ENCODE measurements around the gene APOBEC3F.
"Not testable (repeated sequence)": the region's sequence is repeated elsewhere in the genome, so short reads cannot be mapped to it uniquely, and the experiment has no call there.

Gene APOBEC3F

DNA sequence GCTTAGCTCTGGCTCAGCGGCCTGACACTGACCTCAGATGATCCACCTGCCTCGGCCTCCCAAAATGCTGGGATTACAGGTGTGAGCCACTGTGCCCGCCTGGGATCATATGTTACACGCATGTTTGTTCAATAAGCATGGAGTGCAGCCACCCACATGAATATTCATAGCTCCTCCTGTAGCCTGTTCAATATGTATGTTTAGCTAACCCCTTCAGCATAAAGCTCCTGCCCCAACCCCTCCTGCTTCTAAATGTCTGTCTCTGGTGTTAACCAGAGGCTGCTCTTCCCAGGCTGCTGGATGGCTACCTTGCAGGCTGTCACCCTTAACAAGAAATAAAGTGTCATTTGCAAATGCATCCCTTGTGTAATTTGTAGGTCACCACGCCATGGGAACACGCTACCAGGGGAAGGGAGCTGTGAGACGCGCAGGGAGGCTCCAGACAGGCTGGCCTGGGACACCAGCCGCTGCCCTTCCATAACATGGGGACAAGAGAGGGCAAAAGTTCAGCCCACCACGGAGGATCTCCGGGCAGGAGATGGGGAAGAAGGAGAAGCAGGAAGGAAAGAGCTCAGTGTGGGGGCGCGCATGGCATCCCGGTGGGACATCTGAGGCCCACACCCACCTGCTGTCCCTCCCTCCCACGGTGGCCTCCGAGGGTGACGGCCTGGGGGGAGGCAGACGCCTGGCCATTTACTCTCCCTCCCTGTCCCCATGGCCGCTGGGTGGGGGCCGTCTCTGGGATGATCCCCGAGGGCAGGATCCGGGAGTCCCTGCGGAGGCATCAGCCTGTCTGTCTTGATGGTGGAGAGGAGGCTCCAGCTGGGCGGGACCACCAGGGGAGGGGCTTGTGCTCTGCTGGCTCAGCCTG lies 35.7 kb downstream of the APOBEC3F start:
- DNase-seq, result not testable (repeated sequence)

DNA sequence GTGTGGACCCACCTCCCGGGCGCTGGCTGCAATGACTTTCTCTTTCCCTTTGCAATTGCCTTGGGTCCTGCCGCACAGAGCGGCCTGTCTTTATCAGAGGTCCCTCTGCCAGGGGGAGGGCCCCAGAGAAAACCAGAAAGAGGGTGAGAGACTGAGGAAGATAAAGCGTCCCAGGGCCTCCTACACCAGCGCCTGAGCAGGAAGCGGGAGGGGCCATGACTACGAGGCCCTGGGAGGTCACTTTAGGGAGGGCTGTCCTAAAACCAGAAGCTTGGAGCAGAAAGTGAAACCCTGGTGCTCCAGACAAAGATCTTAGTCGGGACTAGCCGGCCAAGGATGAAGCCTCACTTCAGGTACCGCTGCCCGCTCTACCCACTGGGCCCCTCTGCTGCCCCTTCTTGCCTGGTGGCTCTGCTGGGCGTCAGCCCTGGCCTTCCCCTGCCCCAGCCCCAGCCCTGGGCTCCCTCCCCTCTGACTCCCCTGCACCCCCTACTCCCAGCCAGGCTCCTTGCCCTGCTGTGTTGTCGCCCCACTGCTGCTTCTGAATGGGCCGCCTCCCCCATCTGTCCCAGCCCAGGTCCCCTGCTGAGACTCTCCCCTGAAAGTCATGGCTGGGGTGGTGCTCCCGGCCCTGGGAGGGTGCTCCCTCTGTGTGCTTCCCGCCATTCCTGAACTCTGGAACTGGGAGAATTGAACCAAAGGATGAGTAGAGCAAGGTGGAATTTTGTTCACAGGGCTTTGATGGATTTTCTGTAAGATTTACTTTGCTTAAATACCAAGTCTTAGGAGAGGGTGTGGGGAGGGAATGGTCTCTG lies 36.6 kb downstream of the APOBEC3F start, which contains the start of gene APOBEC3G:
Gene APOBEC3G, plus strand, starts transcription at position 250 of the 815 bp plus-strand sequence. Its CDS starts 87 bp downstream, at position 337.
- not testable (repeated sequence) for DNase-seq

DNA sequence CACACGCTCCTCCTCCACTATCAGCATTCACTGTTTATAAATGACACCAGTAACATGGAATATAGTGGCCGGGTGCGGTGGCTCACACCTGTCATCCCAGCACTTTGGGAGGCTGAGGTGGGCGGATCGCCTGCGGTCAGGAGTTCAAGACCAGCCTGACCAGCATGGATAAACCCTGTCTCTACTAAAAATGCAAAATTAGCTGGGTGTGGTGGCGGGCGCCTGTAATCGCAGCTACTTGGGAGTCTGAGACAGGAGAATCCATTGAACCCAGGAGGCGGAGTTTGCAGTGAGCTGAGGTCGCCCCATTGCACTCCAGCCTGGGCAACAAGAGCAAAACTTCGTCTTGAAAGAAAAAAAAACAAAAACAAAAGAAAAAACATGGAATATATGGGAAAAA lies 37.2 kb downstream of the APOBEC3F start:
- DNase-seq, result not testable (repeated sequence)

- DNase-seq, result no peak
Measured at GRCh38 chr22:39078329-39078728, 37.7 kb downstream of the APOBEC3F start.

DNA sequence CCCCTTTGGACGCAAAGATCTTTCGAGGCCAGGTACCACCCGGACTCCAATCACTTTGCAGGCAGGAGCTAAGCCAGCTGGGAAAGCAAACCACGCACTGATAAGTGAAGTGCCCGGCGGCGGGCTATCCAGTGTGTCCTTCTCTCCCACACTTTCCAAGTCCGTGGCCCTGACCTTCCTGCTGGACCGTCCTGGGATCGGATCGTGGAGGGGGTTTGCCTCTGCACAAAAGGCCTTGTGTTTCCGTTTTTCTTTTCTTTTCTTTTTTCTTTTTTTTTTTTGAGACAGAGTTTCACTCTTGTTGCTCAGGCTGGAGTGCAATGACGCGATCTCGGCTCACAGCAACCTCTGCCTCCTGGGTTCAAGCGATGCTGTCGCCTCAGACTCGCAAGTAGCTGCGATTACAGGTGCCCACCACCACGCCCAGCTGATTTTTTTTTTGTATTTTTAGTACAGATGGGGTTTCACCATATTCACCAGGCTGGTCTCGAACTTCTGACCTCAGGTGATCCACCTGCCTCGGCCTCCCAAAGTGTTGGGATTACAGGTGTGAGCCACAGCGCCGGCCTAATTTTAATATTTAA lies 38.5 kb downstream of the APOBEC3F start:
- DNase-seq, result not testable (repeated sequence)

- no peak for DNase-seq
Measured at GRCh38 chr22:39080052-39080762, 39.5 kb downstream of the APOBEC3F start.

- DNase-seq, result no peak
Measured at GRCh38 chr22:39081016-39081415, 40.4 kb downstream of the APOBEC3F start.

GRCh38 chr22:39081598-39081997 lies 40.9 kb downstream of the APOBEC3F start:
- DNase-seq, result no peak

DNA sequence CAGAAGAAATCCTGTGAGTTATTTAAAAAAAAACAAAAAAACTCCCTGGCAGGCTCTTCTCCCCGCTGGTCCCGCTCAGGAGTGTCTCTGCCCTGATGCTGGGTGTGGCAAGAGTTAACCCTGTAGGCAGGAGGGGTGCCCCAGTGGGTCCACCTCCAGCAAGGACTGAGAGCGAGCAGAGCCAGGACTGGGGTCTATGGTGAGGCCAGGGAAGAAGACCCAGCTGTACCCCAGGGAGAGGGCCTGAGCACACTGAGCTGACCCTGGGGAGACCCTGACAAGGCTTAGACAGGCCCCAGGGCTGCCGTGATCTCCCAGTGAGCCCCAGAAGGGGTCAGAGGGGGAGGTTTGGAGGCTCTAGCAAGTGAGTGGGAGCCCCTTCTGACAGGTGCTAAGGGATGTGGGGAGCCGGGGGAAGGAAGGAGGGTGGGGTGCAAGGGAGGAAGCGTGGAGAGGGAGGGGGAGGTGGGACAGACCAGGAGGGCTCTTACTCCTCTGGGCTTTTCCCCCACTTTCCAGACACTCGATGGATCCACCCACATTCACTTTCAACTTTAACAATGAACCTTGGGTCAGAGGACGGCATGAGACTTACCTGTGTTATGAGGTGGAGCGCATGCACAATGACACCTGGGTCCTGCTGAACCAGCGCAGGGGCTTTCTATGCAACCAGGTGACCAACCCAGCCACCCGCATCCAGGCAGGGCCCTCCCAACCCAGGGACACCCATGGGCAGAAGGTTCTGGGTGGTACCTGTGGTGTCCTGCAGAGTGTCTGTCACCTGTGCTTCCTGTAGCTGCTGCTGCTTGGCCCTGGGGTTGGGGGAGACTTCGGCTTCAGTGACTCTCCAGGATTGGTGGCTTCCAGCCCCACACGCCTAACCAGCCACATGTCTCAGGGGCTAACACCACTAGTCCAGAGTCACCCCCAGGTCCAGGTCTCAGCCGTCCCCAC lies 42.8 kb downstream of the APOBEC3F start:
- no peak for DNase-seq

GRCh38 chr22:39084666-39085065 lies 44.0 kb downstream of the APOBEC3F start:
- DNase-seq, result no peak

DNA sequence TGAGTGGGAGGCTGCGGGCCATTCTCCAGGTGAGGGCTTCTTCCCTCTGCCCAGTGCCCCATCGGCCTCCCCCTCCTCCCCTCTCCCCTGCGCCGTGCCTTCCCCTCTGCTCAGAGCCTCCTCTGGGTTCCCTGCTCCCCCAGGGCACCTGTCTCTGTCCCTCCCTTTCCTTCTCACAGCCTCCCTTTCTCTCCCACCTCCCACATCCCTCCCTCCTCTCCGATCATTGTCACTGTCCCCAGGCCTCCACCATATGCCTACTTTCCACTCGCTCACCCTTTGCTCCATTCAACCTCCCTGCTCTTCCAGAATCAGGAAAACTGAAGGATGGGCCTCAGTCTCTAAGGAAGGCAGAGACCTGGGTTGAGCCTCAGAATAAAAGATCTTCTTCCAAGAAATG lies 46.4 kb downstream of the APOBEC3F start:
- no peak for DNase-seq

GRCh38 chr22:39087881-39088684 lies 47.4 kb downstream of the APOBEC3F start:
- no peak for DNase-seq

GRCh38 chr22:39088685-39089032 lies 48.0 kb downstream of the APOBEC3F start:
- no peak for DNase-seq

DNA sequence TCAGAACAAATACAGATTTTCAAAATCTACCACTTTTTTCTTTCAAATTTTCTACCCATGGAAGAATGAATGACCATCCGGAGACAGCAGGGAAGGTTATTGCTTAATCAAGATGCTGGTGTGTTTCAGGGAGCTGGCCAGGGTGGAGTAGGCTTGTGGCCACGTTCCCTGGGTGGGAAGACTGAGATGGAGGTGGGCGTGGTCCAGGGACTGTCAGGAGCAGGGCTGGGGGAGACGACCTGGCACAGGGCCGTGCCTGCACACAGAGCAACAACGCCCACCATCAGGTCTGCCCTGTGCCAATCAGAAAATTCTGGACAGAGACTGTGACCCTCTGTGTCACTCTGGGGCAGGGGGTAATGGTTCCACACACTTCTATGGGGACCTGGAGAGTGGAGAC lies 49.3 kb downstream of the APOBEC3F start:
- no peak for DNase-seq

DNA sequence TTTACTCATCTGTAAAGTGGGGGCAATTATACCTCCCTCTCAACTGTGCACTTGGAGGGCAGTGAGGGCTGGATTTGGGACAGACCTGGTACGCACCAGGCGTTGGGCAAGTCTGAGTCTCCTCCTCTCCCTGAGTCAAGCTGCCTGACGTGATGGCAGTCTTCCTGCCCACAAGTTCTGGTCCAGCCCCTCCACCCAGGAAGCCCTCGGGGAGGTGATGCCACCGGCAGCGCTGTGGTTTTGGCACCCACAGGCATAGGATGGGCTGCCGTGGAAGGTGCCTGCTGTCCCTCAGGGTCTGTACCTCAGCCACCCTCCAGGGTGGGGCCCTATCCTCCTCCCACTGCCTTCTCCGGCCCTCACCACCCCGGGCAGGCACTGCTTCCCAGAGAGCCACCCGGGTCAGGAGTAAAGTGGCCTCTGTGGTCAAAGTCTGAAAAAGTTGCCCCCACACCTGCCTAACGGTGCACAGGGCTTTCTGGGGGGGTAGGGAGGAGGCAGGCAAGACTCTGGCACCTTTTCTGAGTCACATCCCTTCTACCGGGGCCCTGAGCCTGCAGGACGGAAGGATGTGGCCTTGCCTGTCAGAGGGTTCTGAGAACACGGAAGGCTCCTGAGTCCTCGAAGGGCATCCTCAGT lies 49.9 kb downstream of the APOBEC3F start:
- DNase-seq, result no peak

DNA sequence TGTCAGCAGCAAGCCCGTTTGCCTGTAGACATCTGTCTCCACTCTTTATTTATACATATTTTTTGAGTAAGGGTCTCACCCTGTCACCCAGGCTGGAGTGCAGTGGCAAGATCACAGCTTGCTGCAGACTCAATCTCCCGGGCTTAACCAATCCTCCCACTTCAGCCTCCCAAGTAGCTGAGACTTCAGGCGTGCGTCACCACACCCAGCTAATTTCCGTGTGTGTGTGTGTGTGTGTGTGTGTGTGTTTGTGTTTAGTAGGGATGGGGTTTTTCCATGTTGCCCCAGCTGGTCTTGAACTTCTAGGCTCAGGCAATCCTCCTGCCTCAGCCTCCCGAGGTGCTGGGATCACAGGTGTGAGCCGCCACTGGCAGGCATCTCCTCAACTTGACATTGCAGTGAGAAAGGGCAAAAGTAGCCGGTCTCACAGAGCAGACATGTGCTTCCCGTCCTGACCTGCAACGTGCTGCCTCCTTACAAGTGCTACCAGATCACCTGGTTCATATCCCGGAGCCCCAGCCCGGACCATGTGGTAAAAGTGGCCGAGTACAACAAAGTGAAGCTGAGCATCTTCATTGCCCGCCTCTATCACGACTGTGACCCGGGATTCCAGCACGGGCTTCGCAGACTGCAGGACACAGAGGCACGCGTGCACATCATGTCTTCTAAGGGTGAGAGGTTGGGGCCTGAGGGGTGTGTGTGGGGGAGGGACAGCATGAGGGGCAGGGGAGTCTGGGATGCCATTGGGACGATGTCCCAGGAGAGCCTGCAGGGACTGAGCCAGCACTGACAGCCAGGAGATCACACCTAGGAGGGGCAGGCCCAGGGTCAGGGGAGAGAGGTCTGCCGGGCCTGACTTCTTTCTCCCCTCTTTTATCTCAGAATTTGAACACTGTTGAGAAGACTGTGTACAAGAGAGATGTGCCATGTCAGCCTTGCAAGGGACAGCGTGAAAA lies 50.7 kb downstream of the APOBEC3F start:
- DNase-seq, result no peak

DNA sequence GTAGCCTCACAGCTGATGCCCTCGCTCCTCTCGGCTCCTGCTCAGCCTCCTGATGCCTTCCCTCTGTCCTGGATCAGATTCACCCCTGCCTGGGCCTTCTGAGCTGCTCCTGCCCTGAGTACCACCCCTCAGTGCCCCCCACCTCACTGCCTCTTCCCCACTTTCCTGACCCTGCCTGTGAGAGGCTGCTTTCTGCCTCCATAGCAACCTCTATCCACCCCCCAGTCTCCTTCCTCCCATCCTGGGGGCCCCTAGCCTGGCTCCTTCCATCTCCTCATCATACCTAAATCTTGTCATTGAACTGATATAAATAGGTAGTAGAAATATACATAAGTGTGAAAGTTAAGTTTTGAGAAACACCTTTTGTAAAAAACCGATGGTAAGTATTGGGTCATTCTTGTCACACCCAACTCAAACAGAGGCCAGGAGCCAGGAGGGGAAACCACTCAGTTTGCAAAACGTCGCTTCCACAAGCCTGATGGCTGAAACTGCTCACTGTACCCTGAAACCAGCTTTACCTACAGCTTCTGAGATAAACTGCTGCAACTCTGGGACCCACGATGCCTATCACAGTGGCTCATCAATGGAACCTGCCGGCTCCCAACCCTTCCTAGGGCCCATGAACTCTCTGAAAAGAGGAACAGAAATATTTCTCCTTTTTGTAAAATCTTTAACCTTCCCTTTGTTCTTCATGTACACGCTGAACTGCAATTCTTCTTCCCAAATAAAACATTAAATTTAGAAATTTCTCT lies 51.6 kb downstream of the APOBEC3F start:
- no peak for DNase-seq

- no peak for DNase-seq
Measured at GRCh38 chr22:39094717-39095389, 54.2 kb downstream of the APOBEC3F start.

Data from 8988T (cell line).